GM18861 (cell line): ENCODE data around the gene CDHR1.

Experiments used
- ATAC-seq: cut with Tn5 transposase; IDR thresholded peaks from one replicate; pipeline ENCODE4 v1.9.1; 2021; ENCODE audit not compliant: unreplicated experiment

CDHR1 gene

GRCh38 chr10:84198206-84198915 lies 4.0 kb downstream of the CDHR1 start:
- ATAC-seq, result no peak

DNA sequence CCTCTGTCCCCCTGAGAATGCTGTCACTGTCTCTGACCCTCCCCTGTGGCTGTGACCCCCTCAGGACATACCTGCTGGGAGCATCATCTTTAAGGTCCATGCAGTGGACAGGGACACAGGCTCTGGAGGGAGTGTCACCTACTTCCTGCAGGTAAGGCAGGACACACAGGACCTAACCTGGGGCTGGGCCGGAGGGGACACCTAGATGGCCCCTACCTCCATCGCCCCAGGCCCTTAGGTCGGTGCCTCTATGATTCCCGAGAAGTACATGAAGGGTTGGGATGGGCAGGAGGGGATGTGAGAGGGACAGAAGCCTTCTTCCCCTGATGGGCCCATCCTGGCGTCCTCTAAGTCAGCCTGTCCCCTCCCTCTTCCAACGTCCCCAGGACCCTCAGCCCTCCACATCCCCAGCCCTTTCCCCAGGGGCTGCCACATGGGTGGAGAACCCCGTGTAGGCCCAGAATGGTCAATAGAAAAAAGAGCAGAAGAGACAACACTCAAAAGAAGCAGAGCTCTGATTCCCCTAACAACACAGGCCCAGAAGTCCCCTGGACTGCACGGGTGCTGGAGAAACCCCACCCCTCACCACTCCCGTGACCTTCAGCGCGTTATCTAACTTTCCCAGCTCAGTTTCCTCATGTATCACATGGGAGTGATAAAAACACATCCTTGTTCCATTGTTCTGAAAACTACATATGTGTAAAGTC lies 6.4 kb downstream of the CDHR1 start:
- ATAC-seq, result no peak

DNA sequence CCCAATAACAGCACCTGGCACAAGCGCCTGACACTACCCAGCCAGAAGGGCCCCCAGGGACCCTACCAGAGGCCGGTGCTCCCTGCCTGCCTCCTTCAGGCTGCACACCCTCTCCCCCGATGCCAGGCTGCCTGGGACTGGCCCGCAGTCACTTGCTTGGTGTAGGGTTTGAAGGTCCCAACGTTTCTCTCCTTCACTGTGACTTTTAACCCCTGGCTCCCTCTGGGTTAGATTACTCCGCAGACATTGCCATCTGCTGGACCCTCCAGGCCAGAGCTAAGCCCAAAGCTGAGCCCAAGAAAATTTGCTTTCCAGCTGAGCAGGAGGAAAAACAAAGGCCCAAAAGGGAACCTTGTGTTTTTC lies 6.9 kb downstream of the CDHR1 start:
- ATAC-seq, result no peak

- no peak for ATAC-seq
Measured at GRCh38 chr10:84201682-84202081, 7.3 kb downstream of the CDHR1 start.

- ATAC-seq, result no peak
Measured at GRCh38 chr10:84202349-84202748, 8.0 kb downstream of the CDHR1 start.

DNA sequence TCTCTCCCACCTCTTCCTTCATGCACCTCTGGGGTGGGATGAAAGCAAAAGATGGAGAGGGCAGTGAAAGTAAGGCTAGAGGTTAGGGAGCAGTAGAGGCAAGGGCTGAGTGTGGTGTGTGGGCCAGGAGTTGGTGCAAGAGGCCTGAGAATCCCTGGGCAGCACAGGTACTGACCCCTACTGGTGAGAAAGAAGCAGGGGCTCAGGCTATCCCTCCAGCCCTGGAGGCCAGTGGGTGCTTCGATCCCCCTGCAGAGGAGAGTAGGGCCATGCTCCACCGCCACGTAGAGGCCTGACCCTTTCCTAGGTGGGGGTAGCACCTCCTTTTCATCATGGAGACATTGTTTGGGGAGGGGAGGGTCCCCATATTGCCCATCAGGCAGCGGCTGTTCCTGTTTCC lies 9.8 kb downstream of the CDHR1 start:
- ATAC-seq, result peak; percentile 80

GRCh38 chr10:84204610-84205009 lies 10.3 kb downstream of the CDHR1 start:
- ATAC-seq, result no peak

DNA sequence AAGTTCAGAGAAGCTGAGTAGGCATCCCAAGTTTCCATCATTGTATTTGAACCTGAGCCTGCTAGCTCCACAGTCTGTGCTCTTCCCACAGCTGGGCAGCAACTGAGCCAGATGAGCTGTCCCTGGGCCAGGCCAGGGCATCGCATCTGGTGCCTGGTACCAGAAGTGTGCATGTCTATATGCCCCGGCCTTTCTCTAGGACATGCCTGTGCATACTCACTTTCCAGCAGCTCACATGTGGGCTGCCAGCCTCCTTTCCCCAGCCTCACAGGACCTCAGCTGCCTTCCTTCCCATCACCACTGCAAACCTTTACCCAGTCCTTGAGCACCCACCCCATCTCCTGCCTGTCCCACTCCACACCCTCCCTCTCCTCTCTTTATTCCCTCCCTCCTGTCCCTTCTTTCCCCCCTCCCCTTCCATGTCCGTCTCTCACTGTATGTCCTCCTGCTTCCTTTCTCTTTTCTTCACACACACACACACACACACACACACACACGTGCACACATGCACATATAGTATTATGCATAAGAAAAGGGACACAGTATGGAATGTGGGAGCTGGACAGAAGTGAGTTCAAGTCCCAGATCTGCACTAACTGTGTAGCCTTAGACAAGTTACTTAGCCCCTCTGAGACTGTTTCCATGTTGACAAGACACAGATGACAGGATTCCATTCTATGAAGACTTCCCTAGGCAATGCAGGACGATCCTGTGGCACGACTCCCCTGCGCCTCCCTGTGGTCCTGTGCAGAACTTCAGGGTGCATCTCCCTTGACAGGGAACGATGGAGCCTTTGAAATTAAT lies 10.9 kb downstream of the CDHR1 start:
- ATAC-seq, result peak; percentile 75

GRCh38 chr10:84205853-84206525 lies 11.7 kb downstream of the CDHR1 start:
- no peak for ATAC-seq

- ATAC-seq, result no peak
Measured at GRCh38 chr10:84208023-84208422, 13.7 kb downstream of the CDHR1 start.

DNA sequence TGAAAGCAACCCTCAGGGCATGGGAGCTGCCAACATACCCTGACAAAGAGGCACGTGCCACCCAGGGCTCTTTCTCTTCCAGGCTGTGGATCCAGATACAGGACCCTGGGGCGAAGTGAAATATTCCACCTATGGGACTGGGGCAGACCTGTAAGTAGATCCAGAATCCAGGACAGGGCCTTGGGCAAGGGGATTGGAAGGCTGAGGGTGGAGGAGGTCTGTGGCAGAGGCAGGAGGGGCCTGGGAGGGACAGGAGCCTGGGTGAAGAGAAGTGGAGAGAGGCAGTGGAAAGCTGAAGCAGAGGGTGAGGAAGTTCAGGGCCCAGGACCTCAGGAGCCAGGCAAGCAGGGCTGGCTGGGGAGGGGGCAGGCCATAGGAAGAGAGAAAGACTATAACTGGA lies 17.2 kb downstream of the CDHR1 start:
- ATAC-seq, result no peak

GRCh38 chr10:84212014-84212413 lies 17.7 kb downstream of the CDHR1 start:
- no peak for ATAC-seq

DNA sequence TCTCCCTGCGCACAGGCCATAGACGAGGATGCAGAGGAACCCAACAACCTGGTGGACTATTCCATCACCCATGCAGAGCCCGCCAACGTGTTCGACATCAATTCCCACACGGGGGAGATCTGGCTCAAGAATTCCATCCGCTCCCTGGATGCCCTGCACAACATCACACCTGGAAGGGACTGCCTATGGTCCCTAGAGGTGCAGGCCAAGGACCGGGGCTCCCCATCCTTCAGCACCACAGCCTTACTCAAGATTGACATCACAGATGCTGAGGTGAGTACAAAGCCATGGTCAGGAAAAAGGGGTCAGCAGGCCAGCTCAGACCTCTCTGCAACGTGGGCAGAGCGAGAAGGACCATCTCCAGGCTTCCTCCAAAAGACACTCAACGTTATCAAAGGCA lies 18.7 kb downstream of the CDHR1 start:
- no peak for ATAC-seq

DNA sequence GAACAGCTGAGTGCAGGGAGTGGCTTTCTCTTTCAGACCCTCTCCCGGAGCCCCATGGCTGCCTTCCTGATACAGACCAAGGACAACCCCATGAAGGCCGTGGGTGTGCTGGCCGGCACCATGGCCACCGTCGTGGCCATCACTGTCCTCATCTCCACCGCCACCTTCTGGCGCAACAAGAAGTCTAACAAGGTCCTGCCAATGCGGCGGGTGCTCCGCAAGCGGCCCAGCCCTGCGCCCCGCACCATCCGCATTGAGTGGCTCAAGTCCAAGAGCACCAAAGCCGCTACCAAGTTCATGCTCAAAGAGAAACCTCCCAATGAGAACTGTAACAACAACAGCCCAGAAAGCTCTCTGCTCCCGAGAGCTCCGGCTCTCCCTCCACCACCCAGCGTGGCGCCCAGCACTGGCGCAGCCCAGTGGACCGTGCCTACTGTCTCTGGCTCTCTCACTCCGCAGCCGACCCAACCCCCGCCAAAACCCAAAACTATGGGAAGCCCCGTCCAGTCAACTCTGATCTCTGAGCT lies 19.8 kb downstream of the CDHR1 start:
- ATAC-seq, result no peak

DNA sequence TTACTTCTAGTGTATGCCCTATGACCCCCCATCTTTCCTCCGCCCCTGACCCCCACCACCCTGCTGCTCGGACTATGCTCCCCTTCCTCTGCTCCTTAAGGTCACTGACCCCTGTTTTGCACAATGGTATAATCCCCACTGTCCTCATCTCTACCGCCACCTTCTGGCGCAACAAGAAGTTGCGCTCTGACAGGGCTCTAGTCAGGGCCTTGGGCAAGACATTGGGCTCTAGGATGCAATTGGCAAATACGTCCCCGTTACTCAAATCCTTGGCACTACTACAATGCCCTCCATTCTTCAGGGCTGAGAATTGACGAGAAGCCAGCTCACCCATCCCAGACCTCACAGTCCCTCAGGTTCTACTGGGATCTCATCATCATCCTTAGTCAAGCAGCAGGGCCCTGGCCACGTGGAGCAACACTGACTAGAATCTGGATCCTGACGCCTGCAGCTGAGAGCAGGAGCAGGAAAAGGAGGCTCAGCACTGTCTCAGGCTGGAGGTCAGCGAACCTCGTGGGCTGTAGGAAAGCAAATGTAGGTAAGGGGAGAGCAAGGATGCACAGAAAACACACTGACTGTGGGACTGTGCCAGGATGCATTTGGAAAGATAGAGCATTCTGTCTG lies 20.4 kb downstream of the CDHR1 start:
- ATAC-seq, result peak; percentile 76

- no peak for ATAC-seq
Measured at GRCh38 chr10:84216834-84217233, 22.5 kb downstream of the CDHR1 start.

DNA sequence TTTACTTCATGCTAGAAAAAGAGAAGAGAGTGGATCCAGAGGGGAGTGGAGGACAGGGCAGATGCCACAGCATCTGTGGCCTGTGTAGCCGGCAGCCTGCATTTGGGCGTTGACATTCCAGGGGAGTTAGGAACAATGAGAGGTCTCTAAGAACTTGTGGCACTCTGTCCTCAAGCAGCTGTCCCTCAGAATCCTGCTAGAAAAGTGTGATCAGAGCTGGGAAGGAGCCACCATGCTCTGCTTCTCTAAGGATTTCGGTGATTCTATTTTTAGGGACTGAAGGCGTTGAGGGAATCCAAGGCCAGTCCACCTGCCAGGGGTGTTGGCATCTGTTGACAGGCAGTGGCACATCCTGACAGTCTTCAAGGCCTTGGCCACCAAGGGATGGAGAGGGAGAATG lies 23.4 kb downstream of the CDHR1 start:
- ATAC-seq, result no peak

DNA sequence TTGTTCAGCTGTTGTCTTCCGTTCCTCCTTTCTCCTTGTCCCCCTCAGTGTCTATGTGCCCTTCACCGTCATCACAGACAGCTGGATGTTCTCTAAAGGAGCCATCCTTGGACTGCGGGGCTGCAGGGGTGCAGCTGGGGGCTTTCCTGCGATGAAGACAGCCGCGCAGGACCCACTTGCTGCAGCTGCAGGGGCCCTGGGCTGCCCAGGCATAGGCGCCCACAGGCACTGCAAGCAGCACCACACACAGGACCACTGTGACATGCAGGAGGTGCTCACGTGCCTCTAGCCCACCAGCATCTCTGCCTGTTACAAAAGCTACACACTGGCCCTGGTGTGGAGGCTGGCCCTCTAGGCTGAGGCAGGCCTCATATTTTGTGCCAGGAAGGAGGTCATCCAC lies 27.6 kb downstream of the CDHR1 start:
- no peak for ATAC-seq

- ATAC-seq, result no peak
Measured at GRCh38 chr10:84224411-84225028, 30.2 kb downstream of the CDHR1 start.

GRCh38 chr10:84225427-84226173 lies 31.3 kb downstream of the CDHR1 start, which contains the start of gene LRIT2:
Gene LRIT2, minus strand, starts transcription at chr10:84225544. Its CDS starts 24 bp downstream, at chr10:84225520.
- no peak for ATAC-seq
